HG03280 (cell line): ENCODE results near the gene CLUH.

Source experiments
- ATAC-seq: cut with Tn5 transposase; IDR thresholded peaks from one replicate; pipeline ENCODE4 v1.9.1; 2021; ENCODE audit warnings: mild to moderate bottlenecking, moderate library complexity; ENCODE audit not compliant: unreplicated experiment

The CLUH gene

GRCh38 chr17:2711608-2712299, at the start of gene CLUH:
CLUH (minus strand) TSS chr17:2711764; CDS start chr17:2711661, 103 bp downstream.
- ATAC-seq, result peak; percentile 71

GRCh38 chr17:2758870-2759269, 47.3 kb upstream of the CLUH start:
- ATAC-seq, result no peak

- ATAC-seq, result no peak
These were observed 44.5 kb upstream of the CLUH start for GRCh38 chr17:2755891-2756724.

- ATAC-seq, result no peak
These were observed 39.9 kb upstream of the CLUH start for GRCh38 chr17:2751491-2751890.

- no peak for ATAC-seq
These were observed 39.2 kb upstream of the CLUH start for GRCh38 chr17:2750721-2751120.

GRCh38 chr17:2749784-2750181, 38.2 kb upstream of the CLUH start:
- ATAC-seq, result no peak

GRCh38 chr17:2749058-2749783, 37.7 kb upstream of the CLUH start, which contains the start of gene CCDC92B:
CCDC92B (minus strand) TSS chr17:2749652; CDS start chr17:2735145, 14,507 bp downstream.
- ATAC-seq, result no peak

GRCh38 chr17:2745317-2746037, 33.9 kb upstream of the CLUH start:
- ATAC-seq, result no peak

- no peak for ATAC-seq
These were observed 26.1 kb upstream of the CLUH start for GRCh38 chr17:2737693-2738092.

- ATAC-seq, result no peak
These were observed 25.4 kb upstream of the CLUH start for GRCh38 chr17:2736956-2737355.

- no peak for ATAC-seq
These were observed 24.3 kb upstream of the CLUH start for GRCh38 chr17:2735896-2736295.

- no peak for ATAC-seq
These were observed 23.4 kb upstream of the CLUH start for GRCh38 chr17:2734939-2735338.

GRCh38 chr17:2731807-2732206, 20.2 kb upstream of the CLUH start:
- no peak for ATAC-seq

GRCh38 chr17:2730764-2731353, 19.3 kb upstream of the CLUH start:
- ATAC-seq, result no peak

GRCh38 chr17:2724784-2725164, 13.2 kb upstream of the CLUH start:
- ATAC-seq, result no peak

- ATAC-seq, result no peak
These were observed 12.6 kb upstream of the CLUH start for GRCh38 chr17:2723997-2724783.

GRCh38 chr17:2723505-2723996, 12.0 kb upstream of the CLUH start:
- no peak for ATAC-seq

- no peak for ATAC-seq
These were observed 11.0 kb upstream of the CLUH start for GRCh38 chr17:2722611-2723010.

- no peak for ATAC-seq
These were observed 10.0 kb upstream of the CLUH start for GRCh38 chr17:2721603-2722002.

GRCh38 chr17:2719861-2720260, 8.3 kb upstream of the CLUH start:
- no peak for ATAC-seq
